ENCODE results near the gene NRXN3. TPM values are rescaled to one million over a fixed set of nuclear protein-coding genes. Genes with fewer than 3 reads are reported as not detected.

The NRXN3 gene
- total and polyA plus RNA-seq, 4 donors: 0.07 to 1.2 (median 0.23) TPM

DNA sequence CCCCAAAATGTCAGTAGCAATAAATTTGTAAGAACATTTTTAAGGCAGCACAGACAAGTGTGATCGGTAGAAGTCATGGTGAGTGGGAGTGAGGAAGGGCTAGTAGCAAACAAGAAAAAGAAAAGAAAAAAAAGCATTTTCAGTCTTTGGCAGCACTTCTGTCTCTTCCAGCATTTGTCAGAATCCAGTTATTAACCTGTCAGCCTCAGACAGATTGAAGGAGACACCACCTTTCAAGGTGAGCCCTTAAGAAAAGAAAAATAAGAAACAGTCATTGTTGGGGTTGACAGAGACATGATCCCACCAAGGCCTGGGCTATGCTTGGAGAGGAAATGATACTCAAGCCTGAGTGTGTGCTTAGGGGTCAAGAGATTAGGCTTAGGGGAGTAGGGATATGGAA, 947.4 kb downstream of the NRXN3 start:
- Histone ChIP-seq H3K4me3 (ENCODE audit: low read depth in 1 of 3, low read length in 3 of 3) (no peak overlapping the region), H3K27ac (ENCODE audit: low read depth in 1 of 2, low read length in 2 of 2) (no peak overlapping the region), H3K27me3 (ENCODE audit: control insufficient read depth in 4 of 4, insufficient read depth in 4 of 4, low read length in 3 of 4) (no peaks in the 10 kb centered on the region), H3K9me3 (ENCODE audit: control insufficient read depth in 4 of 4, low read length in 3 of 4) (no peaks in the 10 kb centered on the region), H3K9ac (ENCODE audit: low read depth in 1 of 2, low read length in 2 of 2) (no peak overlapping the region), H3K36me3 (ENCODE audit: control insufficient read depth in 4 of 4, insufficient read depth in 3 of 4, low read depth in 1 of 4, low read length in 3 of 4) (no peaks in the 10 kb centered on the region), H3K4me1 (ENCODE audit: control insufficient read depth in 4 of 4, insufficient read depth in 4 of 4, low read length in 3 of 4) (no peaks in the 10 kb centered on the region)
- TF ChIP-seq TAF1 (conservative IDR thresholded peaks at IDR 0.05): no peak
- TF ChIP-seq, protein P1, sequence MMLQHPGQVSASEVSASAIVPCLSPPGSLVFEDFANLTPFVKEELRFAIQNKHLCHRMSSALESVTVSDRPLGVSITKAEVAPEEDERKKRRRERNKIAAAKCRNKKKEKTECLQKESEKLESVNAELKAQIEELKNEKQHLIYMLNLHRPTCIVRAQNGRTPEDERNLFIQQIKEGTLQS (IDR thresholded peaks at IDR 0.05): no peak
- TF ChIP-seq EGR1 (IDR thresholded peaks at IDR 0.05; ENCODE audit: low read depth in 2 of 2): no peak
- TF ChIP-seq GABPA (IDR thresholded peaks at IDR 0.05 in 1 of 2, conservative IDR thresholded peaks at IDR 0.05 in 1 of 2): no peak
- TF ChIP-seq, protein P2, sequence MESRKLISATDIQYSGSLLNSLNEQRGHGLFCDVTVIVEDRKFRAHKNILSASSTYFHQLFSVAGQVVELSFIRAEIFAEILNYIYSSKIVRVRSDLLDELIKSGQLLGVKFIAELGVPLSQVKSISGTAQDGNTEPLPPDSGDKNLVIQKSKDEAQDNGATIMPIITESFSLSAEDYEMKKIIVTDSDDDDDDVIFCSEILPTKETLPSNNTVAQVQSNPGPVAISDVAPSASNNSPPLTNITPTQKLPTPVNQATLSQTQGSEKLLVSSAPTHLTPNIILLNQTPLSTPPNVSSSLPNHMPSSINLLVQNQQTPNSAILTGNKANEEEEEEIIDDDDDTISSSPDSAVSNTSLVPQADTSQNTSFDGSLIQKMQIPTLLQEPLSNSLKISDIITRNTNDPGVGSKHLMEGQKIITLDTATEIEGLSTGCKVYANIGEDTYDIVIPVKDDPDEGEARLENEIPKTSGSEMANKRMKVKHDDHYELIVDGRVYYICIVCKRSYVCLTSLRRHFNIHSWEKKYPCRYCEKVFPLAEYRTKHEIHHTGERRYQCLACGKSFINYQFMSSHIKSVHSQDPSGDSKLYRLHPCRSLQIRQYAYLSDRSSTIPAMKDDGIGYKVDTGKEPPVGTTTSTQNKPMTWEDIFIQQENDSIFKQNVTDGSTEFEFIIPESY (IDR thresholded peaks at IDR 0.05): no peak
- TF ChIP-seq, protein P3, sequence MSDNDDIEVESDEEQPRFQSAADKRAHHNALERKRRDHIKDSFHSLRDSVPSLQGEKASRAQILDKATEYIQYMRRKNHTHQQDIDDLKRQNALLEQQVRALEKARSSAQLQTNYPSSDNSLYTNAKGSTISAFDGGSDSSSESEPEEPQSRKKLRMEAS (IDR thresholded peaks at IDR 0.05): no peak
- TF ChIP-seq RXRA (IDR thresholded peaks at IDR 0.05): no peak
- no peak for TF ChIP-seq YY1 (IDR thresholded peaks at IDR 0.05)
- no peak for TF ChIP-seq RAD21 (IDR thresholded peaks at IDR 0.05)
- no peak for TF ChIP-seq JUND (IDR thresholded peaks at IDR 0.05)
- no peak for TF ChIP-seq HNF4A (conservative IDR thresholded peaks at IDR 0.05)
- TF ChIP-seq, protein P4, sequence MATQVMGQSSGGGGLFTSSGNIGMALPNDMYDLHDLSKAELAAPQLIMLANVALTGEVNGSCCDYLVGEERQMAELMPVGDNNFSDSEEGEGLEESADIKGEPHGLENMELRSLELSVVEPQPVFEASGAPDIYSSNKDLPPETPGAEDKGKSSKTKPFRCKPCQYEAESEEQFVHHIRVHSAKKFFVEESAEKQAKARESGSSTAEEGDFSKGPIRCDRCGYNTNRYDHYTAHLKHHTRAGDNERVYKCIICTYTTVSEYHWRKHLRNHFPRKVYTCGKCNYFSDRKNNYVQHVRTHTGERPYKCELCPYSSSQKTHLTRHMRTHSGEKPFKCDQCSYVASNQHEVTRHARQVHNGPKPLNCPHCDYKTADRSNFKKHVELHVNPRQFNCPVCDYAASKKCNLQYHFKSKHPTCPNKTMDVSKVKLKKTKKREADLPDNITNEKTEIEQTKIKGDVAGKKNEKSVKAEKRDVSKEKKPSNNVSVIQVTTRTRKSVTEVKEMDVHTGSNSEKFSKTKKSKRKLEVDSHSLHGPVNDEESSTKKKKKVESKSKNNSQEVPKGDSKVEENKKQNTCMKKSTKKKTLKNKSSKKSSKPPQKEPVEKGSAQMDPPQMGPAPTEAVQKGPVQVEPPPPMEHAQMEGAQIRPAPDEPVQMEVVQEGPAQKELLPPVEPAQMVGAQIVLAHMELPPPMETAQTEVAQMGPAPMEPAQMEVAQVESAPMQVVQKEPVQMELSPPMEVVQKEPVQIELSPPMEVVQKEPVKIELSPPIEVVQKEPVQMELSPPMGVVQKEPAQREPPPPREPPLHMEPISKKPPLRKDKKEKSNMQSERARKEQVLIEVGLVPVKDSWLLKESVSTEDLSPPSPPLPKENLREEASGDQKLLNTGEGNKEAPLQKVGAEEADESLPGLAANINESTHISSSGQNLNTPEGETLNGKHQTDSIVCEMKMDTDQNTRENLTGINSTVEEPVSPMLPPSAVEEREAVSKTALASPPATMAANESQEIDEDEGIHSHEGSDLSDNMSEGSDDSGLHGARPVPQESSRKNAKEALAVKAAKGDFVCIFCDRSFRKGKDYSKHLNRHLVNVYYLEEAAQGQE (IDR thresholded peaks at IDR 0.05): no peak
- TF ChIP-seq, protein P5, sequence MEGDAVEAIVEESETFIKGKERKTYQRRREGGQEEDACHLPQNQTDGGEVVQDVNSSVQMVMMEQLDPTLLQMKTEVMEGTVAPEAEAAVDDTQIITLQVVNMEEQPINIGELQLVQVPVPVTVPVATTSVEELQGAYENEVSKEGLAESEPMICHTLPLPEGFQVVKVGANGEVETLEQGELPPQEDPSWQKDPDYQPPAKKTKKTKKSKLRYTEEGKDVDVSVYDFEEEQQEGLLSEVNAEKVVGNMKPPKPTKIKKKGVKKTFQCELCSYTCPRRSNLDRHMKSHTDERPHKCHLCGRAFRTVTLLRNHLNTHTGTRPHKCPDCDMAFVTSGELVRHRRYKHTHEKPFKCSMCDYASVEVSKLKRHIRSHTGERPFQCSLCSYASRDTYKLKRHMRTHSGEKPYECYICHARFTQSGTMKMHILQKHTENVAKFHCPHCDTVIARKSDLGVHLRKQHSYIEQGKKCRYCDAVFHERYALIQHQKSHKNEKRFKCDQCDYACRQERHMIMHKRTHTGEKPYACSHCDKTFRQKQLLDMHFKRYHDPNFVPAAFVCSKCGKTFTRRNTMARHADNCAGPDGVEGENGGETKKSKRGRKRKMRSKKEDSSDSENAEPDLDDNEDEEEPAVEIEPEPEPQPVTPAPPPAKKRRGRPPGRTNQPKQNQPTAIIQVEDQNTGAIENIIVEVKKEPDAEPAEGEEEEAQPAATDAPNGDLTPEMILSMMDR (IDR thresholded peaks at IDR 0.05; ENCODE audit: low read depth, low read length, missing input control): no peak
- TF ChIP-seq FOXA1 (IDR thresholded peaks at IDR 0.05): no peak
- no peak for TF ChIP-seq NR2F2 (IDR thresholded peaks at IDR 0.05)
- TF ChIP-seq FOXA2 (IDR thresholded peaks at IDR 0.05): no peak
- no peak for TF ChIP-seq HNF4G (IDR thresholded peaks at IDR 0.05)
- no peak for TF ChIP-seq SP1 (IDR thresholded peaks at IDR 0.05)
- WGBS: 85% methylated on average over 1 of the region's 1 CpG
- DNase-seq (ENCODE audit: low spot score): no peak
